CD14-positive monocyte (primary cell): Measurements from ENCODE around the gene SF1. TPM values are rescaled to one million over a fixed set of nuclear protein-coding genes. Genes with fewer than 3 reads are reported as not detected.

Source experiments
- DNase-seq, 3 donors: peaks; one replicate each; pipeline ENCODE4 v3.0.0-alpha.2; 2011 to 2022
- H2AFZ ChIP-seq: 2 replicates; pipeline ENCODE4 v1.6.0; 2012; ENCODE audit warnings: mild to moderate bottlenecking, low read depth, low read length, inconsistent platforms; ENCODE audit not compliant: insufficient read depth, poor library complexity, severe bottlenecking
- H3K27ac ChIP-seq, 2 donors: 1 replicate in 1 of 2; 2 replicates in 1 of 2; pipeline ENCODE4 v1.5.1; 2012 to 2013; ENCODE audit warnings: low read length in 2 of 2, control low read depth in 1 of 2, inconsistent platforms in 1 of 2, low read depth in 1 of 2, mild to moderate bottlenecking in 1 of 2
- H3K27me3 ChIP-seq, 2 donors: one replicate each; pipeline versions ENCODE4 v1.6.0 to v1.6.1; 2011 to 2013; ENCODE audit warnings: low read length in 2 of 2; ENCODE audit not compliant: control insufficient read depth in 2 of 2, insufficient read depth in 2 of 2
- H3K36me3 ChIP-seq, 2 donors: replicated peaks in 1 of 2; 1 replicate in 1 of 2; 2 replicates in 1 of 2; pipeline versions ENCODE4 v1.5.1 to v1.6.1; 2012 to 2013; ENCODE audit warnings: low read length in 2 of 2, control low read depth in 1 of 2, inconsistent platforms in 1 of 2, mild to moderate bottlenecking in 1 of 2; ENCODE audit not compliant: insufficient read depth in 2 of 2, control insufficient read depth in 1 of 2
- H3K4me1 ChIP-seq, 2 donors: 1 replicate in 1 of 2; 2 replicates in 1 of 2; pipeline versions ENCODE4 v1.5.1 to v1.6.1; 2012 to 2013; ENCODE audit warnings: low read length in 2 of 2, control low read depth in 1 of 2, inconsistent platforms in 1 of 2, mild to moderate bottlenecking in 1 of 2, moderate library complexity in 1 of 2; ENCODE audit not compliant: insufficient read depth in 2 of 2, control insufficient read depth in 1 of 2
- H3K4me2 ChIP-seq: replicated peaks from 2 replicates; pipeline ENCODE3; 2012; ENCODE audit warnings: low read length, moderate library complexity, mild to moderate bottlenecking; ENCODE audit not compliant: poor library complexity, severe bottlenecking; ENCODE audit errors: extremely low read depth
- H3K4me3 ChIP-seq, 3 experiments: fragments of 200-600 bp in 1 of 3; sonication (generic) in 1 of 3; replicated peaks in 1 of 3; 1 replicate in 2 of 3; 2 replicates in 1 of 3; pipeline ENCODE4 v1.5.1; 2011 to 2013; ENCODE audit warnings: low read length in 3 of 3, mild to moderate bottlenecking in 3 of 3, control low read depth in 2 of 3, low read depth in 2 of 3, inconsistent platforms in 1 of 3, moderate library complexity in 1 of 3
- H3K79me2 ChIP-seq: 2 replicates; pipeline ENCODE4 v1.6.0; 2012; ENCODE audit warnings: mild to moderate bottlenecking, control low read depth, inconsistent platforms, low read length, moderate library complexity; ENCODE audit not compliant: insufficient read depth
- H3K9ac ChIP-seq: 2 replicates; pipeline ENCODE4 v1.6.0; 2017; ENCODE audit warnings: low read length, mild to moderate bottlenecking; ENCODE audit not compliant: insufficient read depth, poor library complexity, severe bottlenecking
- H3K9me3 ChIP-seq, 2 donors: replicated peaks in 1 of 2; 1 replicate in 1 of 2; 2 replicates in 1 of 2; pipeline versions ENCODE4 v1.5.1 to v1.6.1; 2012 to 2013; ENCODE audit warnings: low read length in 2 of 2, control low read depth in 1 of 2; ENCODE audit not compliant: control insufficient read depth in 1 of 2, insufficient read depth in 1 of 2
- H4K20me1 ChIP-seq: 2 replicates; pipeline ENCODE4 v1.6.0; 2012; ENCODE audit warnings: mild to moderate bottlenecking, low read length, control low read depth, moderate library complexity; ENCODE audit not compliant: insufficient read depth
- H3K27ac Mint-ChIP-seq, 7 donors: one replicate each; pipeline ENCODE4 v1.8.0; 2020; ENCODE audit warnings: mild to moderate bottlenecking in 7 of 7, mixed read lengths in 7 of 7, moderate library complexity in 6 of 7, inconsistent platforms in 2 of 7
- H3K27me3 Mint-ChIP-seq, 3 donors: one replicate each; pipeline ENCODE4 v1.8.0; 2021 to 2022; ENCODE audit warnings: low read depth in 3 of 3, mild to moderate bottlenecking in 3 of 3, mixed read lengths in 3 of 3, moderate library complexity in 3 of 3, inconsistent platforms in 1 of 3
- H3K36me3 Mint-ChIP-seq, 2 donors: one replicate each; pipeline ENCODE4 v1.8.0; 2020; ENCODE audit warnings: mixed read lengths in 2 of 2, inconsistent platforms in 1 of 2, mild to moderate bottlenecking in 1 of 2
- H3K4me1 Mint-ChIP-seq: one replicate; pipeline ENCODE4 v1.8.0; 2020; ENCODE audit warnings: mild to moderate bottlenecking, mixed read lengths
- H3K4me3 Mint-ChIP-seq, 2 donors: one replicate each; pipeline ENCODE4 v1.8.0; 2020; ENCODE audit warnings: mild to moderate bottlenecking in 2 of 2, mixed read lengths in 2 of 2, moderate library complexity in 1 of 2
- H3K9me3 Mint-ChIP-seq, 7 donors: one replicate each; pipeline ENCODE4 v1.8.0; 2020 to 2022; ENCODE audit warnings: mixed read lengths in 7 of 7, mild to moderate bottlenecking in 6 of 7, moderate library complexity in 6 of 7, inconsistent platforms in 2 of 7
- WGBS: methylation state at CpG from one replicate; pipeline ENCODE4 v1.1.5; 2013; ENCODE audit warnings: missing lambda C conversion rate; ENCODE audit not compliant: insufficient coverage; 5-methylcytosine and 5-hydroxymethylcytosine counted together
- intact Hi-C, 2 donors: fragments of 100-400 bp; cut with micrococcal nuclease; formaldehyde crosslinking; loops; one replicate each; pipeline versions ENCODE4 v1.15.0 to v1.15.1; 2023
- polyA plus RNA-seq, 3 donors: library from polyadenylated mRNA; depleted of rRNA in 1 of 3; unstranded in 2 of 3; stranded (reverse) in 1 of 3; fragments of 300-500 nt in 2 of 3; fragments of >200 nt in 1 of 3; fragmentation: Illumina TruSeq in 2 of 3; gene quantifications; 1 replicate in 2 of 3; 2 replicates in 1 of 3; pipeline ENCODE4 v1.2.3, GENCODE V29; 2012 to 2021
- TF ChIP-seq, protein P1 (sequence below): fragments of 200-600 bp; IDR thresholded peaks from one replicate; pipeline ENCODE4 v1.8.0; 2022; ENCODE audit warnings: antibody characterized with exemption, mild to moderate bottlenecking

Gene SF1
- polyA plus RNA-seq, 3 donors = 31.6 to 302 (median 47.7) TPM

- H3K27me3 Mint-ChIP-seq = peaks cover 0 to 4% (median 2%) of the 10 kb centered on the region in 3 donors
- Histone ChIP-seq H3K4me3 (no peak overlapping the region), H3K27ac (no peak overlapping the region), H3K79me2 (peaks cover 6% of the 10 kb centered on the region), H3K27me3 (no peaks in the 10 kb centered on the region), H3K4me2 (no peak overlapping the region), H3K4me1 (peaks cover 28 to 40% of the 10 kb centered on the region in 2 donors), H3K9ac (no peak overlapping the region), H3K9me3 (no peaks in the 10 kb centered on the region), H3K36me3 (peaks cover 27 to 38% of the 10 kb centered on the region in 2 donors), H2AFZ (no peak overlapping the region), H4K20me1 (peaks cover 5% of the 10 kb centered on the region)
- H3K36me3 Mint-ChIP-seq = peaks cover 30 to 49% of the 10 kb centered on the region in 2 donors
- WGBS = 93% methylated on average over 4 of the region's 7 CpGs
- no peak for DNase-seq
- intact Hi-C loops = no loop called here
- TF ChIP-seq, protein P1, sequence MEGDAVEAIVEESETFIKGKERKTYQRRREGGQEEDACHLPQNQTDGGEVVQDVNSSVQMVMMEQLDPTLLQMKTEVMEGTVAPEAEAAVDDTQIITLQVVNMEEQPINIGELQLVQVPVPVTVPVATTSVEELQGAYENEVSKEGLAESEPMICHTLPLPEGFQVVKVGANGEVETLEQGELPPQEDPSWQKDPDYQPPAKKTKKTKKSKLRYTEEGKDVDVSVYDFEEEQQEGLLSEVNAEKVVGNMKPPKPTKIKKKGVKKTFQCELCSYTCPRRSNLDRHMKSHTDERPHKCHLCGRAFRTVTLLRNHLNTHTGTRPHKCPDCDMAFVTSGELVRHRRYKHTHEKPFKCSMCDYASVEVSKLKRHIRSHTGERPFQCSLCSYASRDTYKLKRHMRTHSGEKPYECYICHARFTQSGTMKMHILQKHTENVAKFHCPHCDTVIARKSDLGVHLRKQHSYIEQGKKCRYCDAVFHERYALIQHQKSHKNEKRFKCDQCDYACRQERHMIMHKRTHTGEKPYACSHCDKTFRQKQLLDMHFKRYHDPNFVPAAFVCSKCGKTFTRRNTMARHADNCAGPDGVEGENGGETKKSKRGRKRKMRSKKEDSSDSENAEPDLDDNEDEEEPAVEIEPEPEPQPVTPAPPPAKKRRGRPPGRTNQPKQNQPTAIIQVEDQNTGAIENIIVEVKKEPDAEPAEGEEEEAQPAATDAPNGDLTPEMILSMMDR = no peak
- peak overlapping the region in 1 of 7 donors; percentile 81 for H3K27ac Mint-ChIP-seq
- H3K4me1 Mint-ChIP-seq = peaks cover 50% of the 10 kb centered on the region
- H3K9me3 Mint-ChIP-seq = peaks cover 0 to 3% (median 0%) of the 10 kb centered on the region in 7 donors
- H3K4me3 Mint-ChIP-seq = no peak overlapping the region
Measured at GRCh38 chr11:64799256-64799622, 20.9 kb upstream of the SF1 start.

GRCh38 chr11:64796757-64797541 lies 18.6 kb upstream of the SF1 start:
- H3K27ac ChIP-seq = no peak overlapping the region
- peaks cover 36% of the 10 kb centered on the region for H3K4me1 Mint-ChIP-seq

More at GRCh38 chr11:64796757-64797541, 18.6 kb upstream of the SF1 start:
- no peak overlapping the region for H3K4me3 Mint-ChIP-seq
- intact Hi-C loops = no loop called here
- Histone ChIP-seq H3K4me1 (peaks cover 10 to 21% of the 10 kb centered on the region in 2 donors), H3K79me2 (no peaks in the 10 kb centered on the region), H3K9ac (no peak overlapping the region), H2AFZ (no peak overlapping the region), H3K9me3 (no peaks in the 10 kb centered on the region), H3K4me3 (no peak overlapping the region), H3K36me3 (peaks cover 39 to 46% of the 10 kb centered on the region in 2 donors), H3K27me3 (no peaks in the 10 kb centered on the region), H4K20me1 (peaks cover 5% of the 10 kb centered on the region), H3K4me2 (no peak overlapping the region)
- no peak overlapping the region for H3K27ac Mint-ChIP-seq
- WGBS = 83% methylated on average over 3 of the region's 19 CpGs
- peaks cover 0 to 3% (median 0%) of the 10 kb centered on the region in 7 donors for H3K9me3 Mint-ChIP-seq
- H3K36me3 Mint-ChIP-seq = peaks cover 45 to 66% of the 10 kb centered on the region in 2 donors
- peaks cover 0 to 4% (median 2%) of the 10 kb centered on the region in 3 donors for H3K27me3 Mint-ChIP-seq
- DNase-seq = no peak
- TF ChIP-seq, protein P1 = no peak
